ENCODE measurements around the gene GABRB3.
A peak's percentile ranks its signal among the peaks of the same experiment; 100 is the strongest.

Gene GABRB3

GRCh38 chr15:26772154-26773066, at the start of gene GABRB3:
Gene GABRB3 (minus strand): TSS chr15:26773066.
- DNase-seq = no peak

- no peak for DNase-seq
Measured at GRCh38 chr15:26807517-26808427, 34.9 kb upstream of the GABRB3 start.

GRCh38 chr15:26806574-26806973, 33.7 kb upstream of the GABRB3 start:
- no peak for DNase-seq

GRCh38 chr15:26806151-26806550, 33.3 kb upstream of the GABRB3 start:
- no peak for DNase-seq

- DNase-seq = no peak
Measured at GRCh38 chr15:26805470-26805869, 32.6 kb upstream of the GABRB3 start.

- no peak for DNase-seq
Measured at GRCh38 chr15:26804063-26804804, 31.4 kb upstream of the GABRB3 start.

GRCh38 chr15:26790118-26790517, 17.3 kb upstream of the GABRB3 start:
- no peak for DNase-seq

- no peak for DNase-seq
Measured at GRCh38 chr15:26781816-26782215, 8.9 kb upstream of the GABRB3 start.

- DNase-seq = no peak
Measured at GRCh38 chr15:26773917-26774316, 1.1 kb upstream of the GABRB3 start.

GRCh38 chr15:26773067-26773877, 406 bp upstream of the GABRB3 start:
- peak; percentile 11 for DNase-seq

- DNase-seq = peak; percentile 2
Measured at GRCh38 chr15:26771578-26772153, 1.2 kb downstream of the GABRB3 start.

- no peak for DNase-seq
Measured at GRCh38 chr15:26771168-26771567, 1.7 kb downstream of the GABRB3 start.

- no peak for DNase-seq
Measured at GRCh38 chr15:26767169-26767670, 5.6 kb downstream of the GABRB3 start.

- no peak for DNase-seq
Measured at GRCh38 chr15:26766262-26766661, 6.6 kb downstream of the GABRB3 start.

GRCh38 chr15:26759986-26760385, 12.9 kb downstream of the GABRB3 start:
- DNase-seq = no peak

- DNase-seq = no peak
Measured at GRCh38 chr15:26758079-26758478, 14.8 kb downstream of the GABRB3 start.

- no peak for DNase-seq
Measured at GRCh38 chr15:26757141-26757540, 15.7 kb downstream of the GABRB3 start.

- no peak for DNase-seq
Measured at GRCh38 chr15:26744894-26745293, 28.0 kb downstream of the GABRB3 start.

- no peak for DNase-seq
Measured at GRCh38 chr15:26739791-26740190, 33.1 kb downstream of the GABRB3 start.

GRCh38 chr15:26738996-26739395, 33.9 kb downstream of the GABRB3 start:
- no peak for DNase-seq

- DNase-seq = no peak
Measured at GRCh38 chr15:26736502-26737248, 36.2 kb downstream of the GABRB3 start.
